ENCODE data around the gene MAP3K7. TPM values are rescaled to one million over a fixed set of nuclear protein-coding genes. Genes with fewer than 3 reads are reported as not detected.

MAP3K7 gene
- total RNA-seq, 1 experiment from 2014 or later = 31.9 TPM

- H3K4me2 ChIP-seq = no peak overlapping the region
- no peaks in the 10 kb centered on the region for H3K27me3 ChIP-seq (ENCODE audit: insufficient read depth, low read depth)
- BruUV-seq (replicated peaks) = no TSS peak
- ChIA-PET POLR2A (ENCODE audit: unreplicated experiment) (no interaction called here), CTCF (no interaction called here)
- H4K20me1 ChIP-seq (ENCODE audit: insufficient read depth) = peaks cover 61% of the 10 kb centered on the region
- H3K27ac ChIP-seq = no peak overlapping the region
- H3K9me2 ChIP-seq (ENCODE audit: insufficient read depth) = no peaks in the 10 kb centered on the region
- no peak overlapping the region for H3K4me3 ChIP-seq
- H3K36me3 ChIP-seq (ENCODE audit: low read depth) = no peaks in the 10 kb centered on the region
- intact Hi-C loops (cut with micrococcal nuclease; ENCODE audit: unreplicated experiment) = no loop called here
- TF ChIP-seq EZH2 (IDR thresholded peaks at IDR 0.05; ENCODE audit: low read depth) = no peak
- no peak for TF ChIP-seq CTCF (conservative IDR thresholded peaks at IDR 0.05)
- peaks cover 64% of the 10 kb centered on the region for H3K79me2 ChIP-seq (ENCODE audit: low read depth)
- no peaks in the 10 kb centered on the region for H3F3A ChIP-seq (ENCODE audit: insufficient read depth, low read depth)
- no peak overlapping the region for H2AFZ ChIP-seq
- DNase-seq = no peak
- H3K4me1 ChIP-seq (replicated peaks; ENCODE audit: insufficient read depth) = peaks cover 15% of the 10 kb centered on the region
- H3K9me3 ChIP-seq (ENCODE audit: insufficient read depth, low read depth) = no peaks in the 10 kb centered on the region
These were observed 5.7 kb downstream of the MAP3K7 start for GRCh38 chr6:90581146-90581545.

- H4K20me1 ChIP-seq (ENCODE audit: insufficient read depth) = peaks cover 41% of the 10 kb centered on the region
- POLR2A ChIA-PET (ENCODE audit: unreplicated experiment) = interaction anchor here (0.5 kb wide), 1 partner anchor 175 kb away, joined by 4 read pairs; no protein-coding TSS in a partner anchor
These were observed 7.8 kb downstream of the MAP3K7 start for GRCh38 chr6:90578894-90579549.

DNA sequence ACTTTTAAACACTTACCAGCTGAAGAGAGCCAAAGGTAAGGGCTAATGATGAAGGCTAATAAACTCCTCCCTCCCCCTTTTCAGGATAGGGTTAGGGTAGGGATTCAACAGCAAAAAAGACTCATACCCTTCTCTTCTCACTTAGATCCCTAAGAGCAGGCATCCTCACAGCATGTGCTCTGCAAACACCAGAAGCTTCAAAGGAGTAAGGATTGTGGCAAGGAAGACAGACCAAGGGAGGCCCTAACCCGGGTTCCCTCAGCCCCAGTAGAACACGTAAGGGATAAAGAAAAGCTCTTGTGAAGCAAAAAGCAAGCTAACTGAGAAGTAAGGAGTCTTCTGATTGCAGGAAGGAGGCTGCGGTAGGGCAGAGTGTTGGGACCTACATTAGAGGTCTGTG is 11.6 kb downstream of the MAP3K7 start:
- CTCF ChIA-PET = no interaction called here
- Histone ChIP-seq H3K4me2 (no peak overlapping the region), H3F3A (ENCODE audit: insufficient read depth, low read depth) (no peaks in the 10 kb centered on the region), H3K27me3 (ENCODE audit: insufficient read depth, low read depth) (no peaks in the 10 kb centered on the region), H4K20me1 (ENCODE audit: insufficient read depth) (peaks cover 17% of the 10 kb centered on the region), H3K36me3 (ENCODE audit: low read depth) (no peaks in the 10 kb centered on the region), H3K9me3 (ENCODE audit: insufficient read depth, low read depth) (no peaks in the 10 kb centered on the region), H3K9me2 (ENCODE audit: insufficient read depth) (no peaks in the 10 kb centered on the region), H3K4me1 (replicated peaks; ENCODE audit: insufficient read depth) (no peaks in the 10 kb centered on the region), H2AFZ (no peak overlapping the region), H3K27ac (no peak overlapping the region), H3K4me3 (no peak overlapping the region), H3K79me2 (ENCODE audit: low read depth) (peaks cover 11% of the 10 kb centered on the region; the same call in 1 of the 2 replicates)
- POLR2A ChIA-PET (ENCODE audit: unreplicated experiment) = interaction anchor here (0.6 kb wide), 1 partner anchor 997 kb away, joined by 29 read pairs; no protein-coding TSS in a partner anchor
- TF ChIP-seq CTCF (conservative IDR thresholded peaks at IDR 0.05) (no peak), EZH2 (IDR thresholded peaks at IDR 0.05; ENCODE audit: low read depth) (no peak)
- no peak for DNase-seq
- intact Hi-C loops (cut with micrococcal nuclease; ENCODE audit: unreplicated experiment) = no loop called here
- no TSS peak for BruUV-seq (replicated peaks)

More at GRCh38 chr6:90578894-90579549, 7.8 kb downstream of the MAP3K7 start:
- H3K9me3 ChIP-seq (ENCODE audit: insufficient read depth, low read depth) = no peaks in the 10 kb centered on the region
- H2AFZ ChIP-seq = no peak overlapping the region
- H3F3A ChIP-seq (ENCODE audit: insufficient read depth, low read depth) = no peaks in the 10 kb centered on the region
- BruUV-seq (replicated peaks) = no TSS peak
- H3K27me3 ChIP-seq (ENCODE audit: insufficient read depth, low read depth) = no peaks in the 10 kb centered on the region
- no peak overlapping the region for H3K4me2 ChIP-seq
- H3K36me3 ChIP-seq (ENCODE audit: low read depth) = no peaks in the 10 kb centered on the region
- no peaks in the 10 kb centered on the region for H3K9me2 ChIP-seq (ENCODE audit: insufficient read depth)
- CTCF ChIA-PET = interaction anchor here (0.6 kb wide), 1 partner anchor 17 kb away, joined by 3 read pairs; no protein-coding TSS in a partner anchor
- H3K4me1 ChIP-seq (replicated peaks; ENCODE audit: insufficient read depth) = no peaks in the 10 kb centered on the region
- no peak overlapping the region for H3K4me3 ChIP-seq
- intact Hi-C loops (cut with micrococcal nuclease; ENCODE audit: unreplicated experiment) = no loop called here
- DNase-seq = no peak
- no peak for TF ChIP-seq CTCF (conservative IDR thresholded peaks at IDR 0.05)
- TF ChIP-seq EZH2 (IDR thresholded peaks at IDR 0.05; ENCODE audit: low read depth) = no peak
- H3K79me2 ChIP-seq (ENCODE audit: low read depth) = peaks cover 44% of the 10 kb centered on the region
- H3K27ac ChIP-seq = no peak overlapping the region
